ENCODE data around the gene EML2.
A peak's percentile ranks its signal among the peaks of the same experiment; 100 is the strongest.
"Not testable (repeated sequence)": the region's sequence is repeated elsewhere in the genome, so short reads cannot be mapped to it uniquely, and the experiment has no call there.

EML2 gene

DNA sequence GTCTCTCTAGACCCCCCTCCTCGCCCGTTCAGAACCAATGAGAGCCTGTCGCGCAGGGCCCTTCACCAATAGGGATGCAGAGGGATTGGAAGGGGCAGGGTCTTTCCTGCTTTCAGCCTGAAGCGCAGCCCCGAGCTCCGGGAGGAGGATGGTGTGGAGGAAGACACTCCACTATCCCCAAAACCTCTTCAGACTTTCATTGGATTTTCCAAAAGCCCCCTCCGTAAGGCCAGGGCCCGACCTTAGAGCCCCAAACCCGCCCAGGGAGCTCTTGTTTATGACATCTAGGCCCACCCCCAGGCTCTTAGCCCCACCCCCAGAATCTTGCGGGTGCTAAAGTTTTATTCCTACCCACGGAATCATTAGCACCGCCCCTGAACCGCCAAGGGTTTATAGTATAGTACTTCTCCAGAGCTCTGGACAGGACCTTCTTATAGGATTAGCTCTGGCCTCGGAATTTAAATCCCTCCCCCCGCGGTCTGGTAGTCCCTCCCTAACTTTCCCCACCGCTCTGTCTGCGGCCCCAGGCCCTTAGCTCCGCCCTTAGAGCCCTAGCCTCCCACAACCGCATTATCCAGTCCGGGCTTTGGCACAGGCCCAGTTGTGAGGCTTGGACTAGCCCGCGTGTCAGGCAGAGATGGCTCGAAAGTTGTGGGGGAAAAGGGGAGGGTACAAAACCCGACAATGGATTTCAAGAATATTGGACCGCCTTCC, 6.6 kb upstream of the EML2 start:
- DNase-seq = peak; percentile 97

DNA sequence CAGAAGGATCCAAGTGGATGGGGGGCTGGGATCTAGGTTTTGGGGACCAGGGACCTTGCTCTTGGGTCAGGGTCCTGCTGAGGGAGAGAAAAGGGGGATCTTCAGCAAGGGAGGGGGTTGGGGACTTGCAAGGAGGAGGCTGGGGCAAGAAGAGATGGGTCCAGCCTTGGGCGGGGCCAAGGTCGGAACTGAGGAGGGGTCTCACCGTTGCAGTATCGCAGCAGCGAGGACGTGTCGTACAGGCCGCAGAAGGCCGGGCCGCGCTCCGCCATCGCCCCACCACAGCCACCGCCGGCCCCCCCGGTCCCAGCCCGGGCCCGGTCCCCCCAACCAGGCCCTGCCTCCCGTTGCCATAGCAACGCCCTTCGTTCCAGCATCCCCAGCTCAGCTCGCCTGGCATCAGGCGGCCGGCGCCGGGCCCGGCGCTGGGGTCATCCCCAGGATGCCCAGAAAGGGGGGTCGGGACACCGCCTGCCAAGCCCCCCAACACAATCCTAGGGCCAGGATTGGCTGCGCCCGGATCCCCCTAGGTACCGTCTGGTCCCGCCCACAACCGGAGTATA, 6.0 kb upstream of the EML2 start:
- no peak for DNase-seq

DNA sequence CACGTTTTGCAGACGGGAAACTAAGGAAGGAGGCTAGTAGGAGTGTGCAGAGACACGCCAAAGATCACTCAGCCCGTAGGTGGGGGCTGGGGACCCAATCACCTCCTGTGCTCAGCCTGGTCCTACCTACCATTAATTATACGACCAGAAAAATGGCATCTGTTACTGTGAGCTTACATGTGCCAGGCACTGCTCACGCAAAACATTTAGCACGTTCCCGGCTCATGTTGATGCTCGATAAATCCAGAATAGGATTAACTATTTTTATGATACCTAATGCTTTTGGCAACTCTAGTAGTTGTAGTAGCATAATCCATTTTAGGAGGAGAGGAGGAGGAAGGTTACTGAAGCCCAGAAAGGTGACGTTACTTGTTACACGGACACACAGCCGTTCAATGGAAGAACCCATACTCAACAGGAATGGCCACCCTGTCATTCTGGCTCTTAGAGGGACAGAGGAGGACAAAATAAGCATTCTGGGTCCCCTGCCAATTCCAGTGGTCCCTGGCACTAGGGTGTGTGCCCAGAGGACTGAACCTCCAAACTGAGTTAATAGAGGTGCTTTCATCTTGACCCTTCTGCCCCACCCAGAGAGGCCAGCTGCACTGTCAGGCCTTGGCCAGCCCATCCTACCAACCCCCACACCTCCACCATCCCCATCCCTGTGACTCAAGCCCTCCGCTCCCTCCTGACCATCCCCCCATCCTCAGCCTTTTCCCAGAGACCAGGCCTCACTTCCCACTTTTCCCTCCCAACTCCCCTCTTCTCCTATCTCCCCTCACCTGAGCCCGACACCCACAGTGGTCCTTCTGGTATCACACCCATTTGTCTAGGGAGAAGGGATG, 5.0 kb upstream of the EML2 start:
- DNase-seq = no peak

DNA sequence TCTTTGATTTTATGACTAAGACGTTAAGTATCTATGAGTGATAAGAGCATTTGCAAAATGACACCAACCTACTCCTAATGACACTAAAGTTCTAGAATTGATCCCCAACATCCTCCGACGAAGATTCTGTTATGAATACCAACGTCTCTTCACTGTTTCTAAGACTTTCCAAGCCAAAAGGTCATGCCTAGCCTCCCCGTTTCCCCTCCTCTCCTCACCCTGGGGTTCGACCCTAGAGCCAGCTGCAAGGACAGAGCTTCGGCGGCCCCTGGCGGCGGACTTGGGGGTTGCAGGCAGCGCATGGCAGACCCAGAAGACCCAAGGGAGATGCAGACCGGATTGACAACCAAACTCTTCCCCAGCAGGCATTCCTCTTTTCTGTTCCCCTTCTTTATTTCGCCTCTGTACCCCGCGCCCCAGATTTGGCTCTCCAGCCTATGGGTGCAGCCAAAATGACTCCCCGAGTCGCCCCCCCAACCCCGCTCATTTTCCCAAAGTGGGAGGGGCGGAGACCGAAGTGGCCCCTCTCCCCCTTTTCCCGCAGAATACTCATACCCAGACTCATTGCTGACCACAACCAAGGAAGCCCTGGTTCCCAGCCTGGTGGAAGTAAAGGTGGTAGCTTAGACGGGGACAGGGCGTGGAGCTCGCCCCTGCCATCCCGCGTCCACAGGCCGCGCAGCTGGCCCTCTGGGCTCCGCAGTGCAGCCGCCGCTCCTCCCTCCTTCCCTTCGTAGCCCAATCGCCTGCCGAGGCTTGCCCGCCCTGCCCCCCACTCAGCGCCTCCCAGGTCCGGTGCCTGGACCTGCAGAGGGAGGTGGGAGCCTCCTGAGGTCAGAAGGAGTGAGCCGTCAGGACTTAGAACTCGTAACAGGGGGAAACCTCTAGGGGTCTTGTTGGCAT, 4.1 kb upstream of the EML2 start:
- peak; percentile 80 for DNase-seq

DNA sequence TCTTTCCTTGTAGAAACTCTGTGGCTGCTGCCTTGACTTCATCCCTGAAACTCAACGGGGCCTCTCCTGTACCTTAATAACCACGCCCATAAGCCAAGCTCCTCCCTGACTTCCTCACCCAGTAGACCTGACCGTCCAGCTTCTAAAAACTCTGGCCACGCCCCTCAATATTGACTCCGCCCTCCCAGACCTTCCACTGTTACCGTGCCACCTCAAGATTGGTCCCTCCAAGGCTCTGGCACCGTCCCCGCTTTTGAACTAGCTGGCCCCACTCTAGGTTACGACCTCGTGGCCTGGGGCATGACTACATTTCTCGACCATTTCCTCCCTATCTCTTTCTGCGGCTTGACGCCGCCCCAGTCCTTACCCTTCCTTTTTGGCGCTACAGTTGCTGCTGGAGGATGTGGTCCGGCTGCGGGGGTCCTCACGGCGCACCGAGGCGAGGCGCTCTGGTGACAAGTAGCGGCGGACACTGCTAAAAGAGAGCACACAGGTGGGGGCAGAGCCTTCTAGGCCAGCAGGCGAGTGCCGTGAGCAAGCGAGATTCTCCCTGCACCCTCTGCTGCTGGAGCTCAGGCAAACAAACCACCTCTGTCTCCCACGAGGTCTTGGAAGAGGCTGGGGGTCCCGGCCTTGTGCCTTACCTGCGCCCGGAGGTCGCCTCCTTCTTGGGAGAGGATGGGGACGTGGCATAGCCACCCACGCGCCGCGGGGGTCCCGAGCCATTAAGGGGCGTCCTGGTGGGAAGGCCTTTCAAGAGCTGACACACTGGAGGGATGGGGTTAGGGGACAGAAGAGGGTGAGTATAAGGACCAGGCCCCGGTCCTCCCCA, 2.3 kb upstream of the EML2 start:
- DNase-seq = no peak

DNA sequence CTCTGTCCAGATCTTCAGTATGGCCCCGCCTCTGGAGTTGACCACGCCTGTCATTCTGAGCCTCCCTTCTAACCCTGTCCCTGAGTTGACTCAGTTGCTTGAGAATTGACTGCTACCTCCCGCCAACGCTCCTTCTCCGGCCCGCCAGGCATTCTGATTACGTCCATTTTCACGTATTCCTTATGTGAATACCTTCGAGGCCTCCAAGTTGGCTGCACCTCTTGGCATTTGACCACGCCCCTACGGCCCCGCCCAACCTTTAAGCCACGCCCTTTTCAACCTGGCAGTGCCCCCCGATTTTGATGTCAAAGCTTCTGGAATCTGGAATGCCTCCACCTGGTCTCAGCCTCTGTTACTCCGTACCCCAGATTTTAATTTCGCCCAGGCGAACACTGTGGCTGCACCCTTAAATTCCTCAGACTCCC, 1.7 kb upstream of the EML2 start:
- no peak for DNase-seq

DNA sequence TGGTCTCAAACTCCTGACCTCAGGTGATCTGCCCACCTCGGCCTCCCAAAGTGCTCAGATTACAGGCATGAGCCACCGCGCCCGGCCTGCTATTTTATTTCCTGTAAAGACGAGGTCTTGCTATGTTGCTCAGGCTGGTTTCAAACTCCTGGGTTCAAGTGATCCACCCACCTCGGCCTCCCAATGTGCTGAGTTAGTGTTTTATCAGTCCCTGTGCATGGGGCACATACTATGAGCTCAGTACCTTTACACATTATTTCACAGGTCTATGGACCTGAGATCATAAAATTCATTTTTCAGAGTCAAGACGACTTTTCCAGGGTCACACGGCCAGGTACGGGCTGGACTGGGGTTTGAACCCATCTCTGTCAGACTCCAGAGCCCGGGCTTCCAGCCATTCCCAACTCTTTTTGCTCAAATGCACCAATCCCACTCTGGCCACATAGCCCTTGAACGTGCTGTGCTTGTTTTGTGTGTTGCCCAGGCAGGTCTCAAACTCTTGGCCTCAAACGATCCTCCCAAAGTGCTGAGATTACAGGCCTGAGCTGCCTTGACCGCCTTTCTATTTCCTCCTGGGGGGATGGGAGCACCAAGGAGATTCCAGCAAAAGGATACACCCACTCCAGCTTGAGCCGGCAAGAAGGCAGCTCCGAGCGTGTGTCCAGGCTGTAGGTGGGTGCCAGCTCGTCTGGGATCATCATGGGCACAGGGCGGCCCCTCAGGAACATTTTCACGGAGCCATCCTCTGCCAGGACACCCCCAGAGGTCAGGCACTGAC, 1.1 kb downstream of the EML2 start:
- no peak for DNase-seq

DNA sequence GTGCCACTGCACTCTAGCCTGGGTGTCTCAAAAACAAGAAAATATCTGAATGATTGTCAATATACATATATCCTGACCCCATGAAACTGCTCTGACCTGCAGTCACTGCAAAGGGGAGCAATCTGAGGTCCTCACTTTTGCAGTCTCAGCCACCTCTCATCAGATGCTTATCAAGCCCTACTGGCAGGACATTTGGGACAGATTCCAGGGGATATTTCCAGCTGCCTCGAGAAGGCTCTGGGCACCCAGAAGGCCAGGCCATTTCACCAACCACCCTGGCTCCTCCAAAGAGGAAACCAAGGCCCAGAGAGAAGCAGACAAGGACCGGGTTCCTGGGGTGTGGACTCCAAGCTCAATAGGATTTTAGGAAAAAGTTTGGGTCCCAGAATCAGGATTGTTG, 2.3 kb downstream of the EML2 start:
- no peak for DNase-seq

DNA sequence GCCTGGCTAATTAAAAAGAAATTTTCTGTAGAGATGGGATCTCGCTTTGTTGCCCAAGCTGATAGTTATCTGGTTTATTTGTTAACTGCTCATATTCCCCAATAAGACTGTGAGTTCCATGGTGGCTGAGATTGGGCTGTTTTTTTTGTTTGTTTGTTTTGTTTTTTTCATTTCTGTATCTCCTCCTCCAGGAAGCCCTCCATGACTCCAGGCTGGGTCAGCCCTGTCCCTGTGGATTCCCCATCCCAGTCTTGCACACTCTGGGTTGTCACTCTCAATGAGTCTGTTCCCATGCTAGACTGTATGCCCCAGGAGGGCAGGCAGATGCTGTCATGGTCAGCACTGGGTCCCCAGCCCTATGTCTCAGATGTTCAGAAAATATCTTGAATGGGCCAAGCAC, 2.9 kb downstream of the EML2 start:
- DNase-seq = no peak

DNA sequence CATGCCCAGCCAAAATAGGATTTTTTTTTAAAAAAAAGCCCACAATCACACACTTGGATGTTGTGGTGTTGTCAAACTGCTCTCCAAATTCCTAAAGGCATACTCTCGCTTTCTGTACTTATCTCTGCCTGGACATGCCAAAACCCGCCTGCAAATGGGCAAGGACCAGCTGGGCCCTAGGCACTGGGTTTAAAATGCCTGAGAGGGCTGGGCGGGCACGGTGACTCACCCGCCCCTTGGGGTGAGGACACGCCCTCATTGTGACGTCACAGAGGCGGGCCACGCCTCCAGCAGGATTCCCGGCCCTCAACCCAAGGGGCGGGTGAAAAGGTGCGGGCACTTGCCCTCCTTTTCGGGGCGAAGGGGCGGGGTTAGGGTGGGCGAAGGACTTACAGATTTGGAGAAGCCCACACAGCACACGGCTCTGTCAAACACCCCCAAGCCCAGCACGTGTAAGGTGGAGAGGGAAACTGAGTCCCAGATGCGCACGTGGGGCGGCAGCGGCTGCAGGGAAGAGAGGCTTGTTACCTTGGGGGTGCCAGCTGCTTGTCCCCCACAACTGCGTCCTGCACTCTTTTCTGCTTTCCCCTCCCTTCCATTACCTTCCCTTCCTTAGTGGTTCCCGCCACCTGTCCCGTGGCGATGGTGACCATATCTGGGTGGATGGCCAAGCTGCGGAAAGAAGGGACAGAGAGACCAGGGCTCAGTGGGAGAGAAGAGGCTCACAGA, 6.6 kb downstream of the EML2 start:
- no peak for DNase-seq

DNA sequence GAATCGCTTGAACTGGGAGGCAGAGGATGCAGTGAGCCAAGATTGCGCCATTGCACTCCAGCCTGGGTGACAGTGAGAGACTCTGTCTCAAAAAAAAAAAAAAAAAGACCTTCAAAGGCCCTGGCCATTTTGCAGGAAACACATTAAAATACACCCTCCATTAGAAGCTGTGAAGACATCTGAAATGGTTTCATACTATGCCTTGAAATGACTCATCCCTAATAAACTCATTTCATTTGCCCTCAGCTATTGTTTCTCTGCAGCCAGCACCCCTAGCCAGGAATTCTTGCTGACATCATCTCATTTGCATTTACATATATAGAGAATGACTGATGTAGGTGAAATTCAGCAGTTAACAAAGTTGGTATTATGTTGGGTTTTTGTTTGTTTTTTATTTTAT, 8.7 kb downstream of the EML2 start:
- no peak for DNase-seq

DNA sequence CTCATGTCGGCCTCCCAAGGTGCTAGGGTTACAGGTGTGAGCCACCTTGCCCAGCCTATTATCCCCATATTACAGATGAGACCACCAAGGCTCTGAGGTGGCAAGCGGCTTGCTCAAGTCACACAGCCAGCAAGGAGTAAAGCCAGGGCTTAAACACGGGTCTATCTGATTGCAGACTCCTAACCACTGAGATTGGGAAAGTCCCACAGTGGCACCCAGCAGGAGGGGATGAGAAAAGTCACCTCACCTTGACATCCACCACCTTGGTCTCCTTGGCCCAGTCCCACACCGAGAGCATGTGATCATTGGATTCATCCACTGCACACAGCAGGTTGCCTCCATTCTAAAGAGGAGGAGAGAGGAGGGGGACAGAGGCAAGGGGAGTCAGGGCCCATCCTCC, 9.5 kb downstream of the EML2 start:
- DNase-seq = no peak

DNA sequence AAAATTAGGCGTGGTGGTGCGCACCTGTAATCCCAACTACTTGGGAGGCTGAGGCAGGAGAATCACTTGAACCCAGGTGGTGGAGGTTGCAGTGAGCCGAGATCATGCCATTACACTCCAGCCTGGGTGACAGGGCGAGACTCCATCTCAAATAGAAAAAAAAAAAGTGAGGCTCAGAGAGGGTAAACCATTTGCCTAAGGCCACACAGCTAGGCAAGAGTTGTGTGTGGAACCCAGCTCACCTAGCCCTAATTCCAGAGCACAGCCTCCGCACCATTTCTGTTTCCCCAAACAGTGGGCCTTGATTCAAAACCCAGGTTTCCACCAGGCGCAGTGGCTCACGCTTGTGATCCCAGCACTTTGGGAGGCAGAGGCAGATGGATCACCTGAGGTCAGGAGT, 11.0 kb downstream of the EML2 start:
- DNase-seq = not testable (repeated sequence)

DNA sequence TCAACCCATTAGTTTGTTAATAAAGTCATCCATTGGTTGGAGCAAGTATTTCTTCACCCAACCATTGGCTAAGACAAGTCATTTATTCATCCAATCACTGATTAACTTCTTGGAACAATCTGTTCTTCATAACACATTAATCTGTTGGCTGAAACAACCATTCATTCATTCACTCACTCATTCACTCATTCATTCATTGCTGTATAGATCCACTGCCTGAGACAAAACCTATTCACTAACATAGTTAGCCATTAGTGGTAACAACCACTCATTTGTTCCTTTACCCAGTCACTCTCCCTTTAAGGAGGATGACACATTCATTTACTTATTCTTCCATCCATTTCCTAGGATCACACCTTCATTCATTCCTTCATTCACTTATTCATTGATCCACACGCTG, 15.2 kb downstream of the EML2 start:
- DNase-seq = no peak

DNA sequence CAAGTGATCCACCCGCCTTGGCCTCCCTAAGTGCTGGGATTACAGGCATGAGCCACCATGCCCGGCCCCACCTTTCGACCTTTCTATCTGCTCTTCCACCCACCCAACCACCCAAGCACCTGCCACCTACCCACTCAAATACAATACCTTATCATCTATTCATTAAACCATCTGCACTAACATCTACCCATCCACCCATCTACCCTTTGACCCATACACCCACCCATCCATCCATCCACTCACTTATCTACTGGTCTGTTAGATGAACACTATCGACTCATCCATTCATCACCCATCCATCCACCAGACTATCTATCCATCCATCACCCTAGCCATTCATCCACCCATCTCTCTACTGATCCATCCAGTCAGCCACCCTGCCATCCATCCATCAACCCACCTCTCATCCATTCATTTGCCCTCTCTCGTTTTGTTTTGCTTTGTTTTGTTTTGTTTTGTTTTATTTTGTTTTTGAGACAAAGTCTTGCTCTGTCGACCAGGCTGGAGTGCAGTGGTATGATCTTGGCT, 17.2 kb downstream of the EML2 start:
- DNase-seq = no peak

DNA sequence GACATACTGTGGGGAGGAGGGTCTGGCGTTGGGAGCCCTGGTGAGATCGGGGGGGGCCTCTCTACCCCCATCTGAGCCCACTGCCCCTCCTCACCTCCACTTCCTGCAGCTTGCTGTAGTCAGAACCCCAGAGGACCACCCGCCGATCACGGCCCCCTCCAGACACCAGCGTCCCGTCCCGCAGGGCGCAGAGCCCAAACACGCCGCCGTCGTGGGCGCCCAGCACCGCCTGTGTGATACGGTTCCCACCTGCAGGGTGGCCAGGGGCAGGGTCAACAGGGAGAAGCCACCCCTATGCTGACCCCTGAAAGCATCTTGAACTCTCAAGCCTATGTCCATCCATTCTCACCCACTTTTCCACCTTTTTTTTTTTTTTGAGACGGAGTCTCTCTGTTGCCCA, 17.8 kb downstream of the EML2 start:
- no peak for DNase-seq

DNA sequence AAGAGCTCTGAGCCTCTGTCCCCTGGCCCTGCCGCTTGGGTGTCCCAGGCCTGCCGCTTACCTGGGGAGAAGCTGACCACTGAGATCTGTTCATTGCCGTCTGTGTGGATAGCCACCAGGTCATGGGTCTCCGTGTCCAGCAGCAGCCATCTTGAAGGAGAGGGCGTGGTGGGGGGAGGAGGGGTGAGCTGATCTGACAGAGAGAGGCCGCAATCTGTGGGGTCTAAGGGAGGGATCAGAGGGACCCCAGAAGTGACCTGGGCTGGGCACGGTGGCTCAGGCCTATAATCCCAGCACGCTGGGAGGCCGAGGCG, 22.5 kb downstream of the EML2 start:
- no peak for DNase-seq

DNA sequence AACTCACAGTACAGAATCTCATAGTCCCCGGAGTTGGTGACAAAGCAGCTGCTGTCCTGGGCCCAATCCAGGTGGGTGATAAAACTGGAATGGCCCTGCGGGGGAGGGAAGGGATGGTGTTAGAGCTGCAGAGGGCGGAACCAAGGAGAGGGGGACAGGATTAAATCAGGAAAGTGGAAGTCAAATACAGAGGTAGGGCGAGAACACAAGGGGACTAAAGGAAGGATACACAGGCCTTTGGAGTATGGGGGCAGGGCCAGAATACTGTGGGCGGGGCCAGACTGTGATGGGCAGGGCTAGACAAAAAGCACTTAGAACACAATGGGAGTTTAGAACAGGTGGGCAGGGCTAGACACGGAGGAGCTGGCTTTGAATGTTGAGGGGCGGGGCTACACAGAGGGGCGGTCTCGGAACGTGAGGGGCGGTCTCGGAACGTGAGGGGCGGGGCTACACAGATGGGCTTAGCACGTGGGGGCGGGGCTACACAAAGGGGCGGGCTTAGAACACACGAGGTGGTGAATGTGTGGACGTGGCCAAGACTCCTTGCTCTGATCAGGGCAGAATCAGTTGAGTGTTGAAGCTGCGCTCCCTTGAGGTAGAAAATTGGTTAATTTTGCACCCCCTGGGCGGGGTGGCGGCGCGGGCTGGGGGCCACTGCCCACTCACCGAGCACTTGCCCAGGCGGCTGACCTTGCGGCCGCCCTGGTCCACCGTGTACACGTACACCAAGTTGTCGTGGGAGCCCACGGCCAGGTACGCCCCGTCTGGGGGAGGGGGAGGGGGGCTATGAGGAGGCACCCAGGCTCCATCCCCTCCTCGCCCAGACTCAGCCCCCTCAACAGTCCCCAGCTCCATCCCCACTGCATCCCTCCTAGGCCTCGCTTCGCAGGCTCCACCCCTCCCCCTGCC, 23.1 kb downstream of the EML2 start:
- no peak for DNase-seq

DNA sequence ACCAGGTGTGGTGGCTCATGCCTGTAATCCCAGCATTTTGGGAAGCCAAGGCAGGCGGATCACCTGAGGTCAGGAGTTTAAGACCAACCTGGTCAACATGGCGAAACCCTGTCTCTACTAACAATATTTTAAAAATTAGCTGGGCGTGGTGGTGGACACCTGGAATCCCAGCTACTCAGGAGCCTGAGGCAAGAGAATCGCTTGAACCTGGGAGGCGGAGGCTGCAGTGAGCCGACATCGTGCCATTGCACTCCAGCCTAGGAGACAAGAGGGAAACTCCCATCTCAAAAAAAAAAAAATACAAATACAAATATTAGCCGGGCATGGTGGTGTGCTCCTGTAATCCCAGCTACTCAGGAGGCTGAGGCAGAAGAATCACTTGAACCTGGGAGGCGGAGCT, 24.1 kb downstream of the EML2 start:
- not testable (repeated sequence) for DNase-seq
